HG03108 (cell line): ENCODE results near the gene ATF6.
A peak's percentile ranks its signal among the peaks of the same experiment; 100 is the strongest.

ENCODE experiments used
- ATAC-seq: cut with Tn5 transposase; IDR thresholded peaks from one replicate; pipeline ENCODE4 v1.9.1; 2021; ENCODE audit warnings: moderate library complexity; ENCODE audit not compliant: unreplicated experiment

ATF6 gene

DNA sequence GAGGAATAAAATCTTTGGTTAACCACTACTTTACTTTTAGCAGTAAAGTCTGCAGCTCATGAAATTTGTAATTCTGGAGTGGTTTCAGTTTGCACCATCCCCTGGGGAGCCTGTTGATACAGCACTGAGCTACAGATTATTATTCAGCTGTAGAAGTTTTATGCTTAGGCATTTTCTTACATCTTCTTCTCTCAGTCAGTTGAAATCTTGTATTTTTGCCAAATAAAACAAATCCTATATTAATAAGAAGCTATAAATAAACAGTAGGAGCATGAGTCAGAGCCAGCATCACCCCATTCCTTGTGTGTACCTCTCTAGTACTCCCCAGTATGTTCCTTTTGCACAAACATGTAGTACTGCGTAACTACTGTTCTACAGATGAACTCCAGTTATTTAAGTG lies 118.9 kb downstream of the ATF6 start:
- ATAC-seq, result no peak

DNA sequence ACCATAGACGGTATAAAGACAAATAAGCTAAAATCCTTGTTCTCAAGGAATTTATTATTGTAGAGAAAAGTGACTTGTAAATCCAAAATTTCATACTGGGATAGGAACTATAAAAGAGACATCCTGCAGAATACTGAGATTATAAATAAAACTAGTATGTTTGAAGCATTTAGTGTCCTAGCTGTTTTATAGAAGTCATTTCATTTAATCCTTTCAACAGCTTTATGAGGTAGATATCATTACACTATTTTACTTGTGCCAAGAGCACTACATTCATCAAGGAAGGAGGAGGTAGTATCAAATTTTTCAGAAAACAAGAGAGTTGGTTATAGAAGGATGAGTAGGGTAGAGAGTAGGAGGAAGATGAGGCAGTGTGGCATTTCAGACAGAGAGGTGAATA lies 119.6 kb downstream of the ATF6 start:
- ATAC-seq, result no peak

DNA sequence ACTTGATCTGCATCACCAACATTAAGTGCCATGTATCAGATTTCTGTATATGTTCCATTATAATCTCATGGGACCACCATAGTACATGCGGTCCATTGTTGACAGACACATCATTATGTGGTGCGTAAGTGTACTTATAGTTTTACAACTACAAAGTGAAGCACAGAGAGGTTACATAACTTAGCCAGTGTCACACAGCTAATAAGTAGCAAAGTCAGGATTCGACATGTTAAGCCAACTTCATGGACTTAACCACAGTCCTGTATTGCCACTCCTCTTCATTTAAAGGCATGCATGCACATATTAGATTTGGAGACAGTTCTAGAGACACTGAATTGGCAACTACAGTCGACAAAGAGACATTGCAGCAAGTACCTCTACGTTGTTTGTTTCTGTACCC lies 120.5 kb downstream of the ATF6 start:
- ATAC-seq, result no peak

DNA sequence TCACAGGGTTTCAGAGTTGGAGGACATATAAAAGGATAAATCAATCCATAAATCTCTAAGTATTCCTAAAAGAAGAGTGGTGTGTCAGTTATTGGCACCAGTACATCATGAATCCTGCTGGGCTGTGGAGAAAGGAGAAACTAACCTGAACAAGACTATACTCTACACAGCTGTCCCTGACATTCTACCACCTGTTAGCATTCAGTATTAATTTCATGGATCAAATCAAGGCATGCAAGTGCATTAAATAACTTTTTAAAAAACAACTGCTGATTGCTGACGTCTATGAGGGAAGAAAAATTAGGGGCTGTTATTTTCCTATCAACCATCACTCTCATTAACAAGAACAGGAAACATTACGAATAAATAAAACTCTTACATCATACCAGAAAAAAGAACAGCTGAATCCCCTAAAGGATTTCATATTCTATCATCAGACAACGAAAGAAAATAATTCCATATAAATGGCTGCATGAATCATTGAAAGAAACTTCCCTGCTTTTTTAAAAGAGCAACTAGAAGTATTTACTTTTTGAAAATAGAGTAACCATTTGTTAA lies 121.7 kb downstream of the ATF6 start:
- ATAC-seq, result no peak

DNA sequence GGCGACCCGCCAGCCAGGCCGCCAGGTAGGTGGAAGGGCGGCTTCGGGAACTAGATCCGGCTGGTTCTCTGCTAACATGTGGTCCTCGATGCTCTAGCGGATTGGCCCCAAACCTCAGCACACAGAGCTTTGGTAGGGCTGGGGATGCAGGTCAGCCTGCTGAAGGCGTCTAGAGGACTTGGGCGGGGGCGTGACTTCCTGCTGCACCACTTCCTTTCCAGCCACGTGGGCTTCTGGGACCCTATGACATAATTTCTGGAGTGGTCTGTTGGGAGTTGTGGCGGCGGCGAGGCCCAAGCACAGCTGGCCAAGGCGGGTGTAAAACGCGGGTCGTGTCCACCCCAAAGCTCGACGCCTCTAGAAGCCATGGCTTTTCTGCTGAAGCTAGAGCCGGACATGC lies 124.5 kb downstream of the ATF6 start:
- no peak for ATAC-seq

DNA sequence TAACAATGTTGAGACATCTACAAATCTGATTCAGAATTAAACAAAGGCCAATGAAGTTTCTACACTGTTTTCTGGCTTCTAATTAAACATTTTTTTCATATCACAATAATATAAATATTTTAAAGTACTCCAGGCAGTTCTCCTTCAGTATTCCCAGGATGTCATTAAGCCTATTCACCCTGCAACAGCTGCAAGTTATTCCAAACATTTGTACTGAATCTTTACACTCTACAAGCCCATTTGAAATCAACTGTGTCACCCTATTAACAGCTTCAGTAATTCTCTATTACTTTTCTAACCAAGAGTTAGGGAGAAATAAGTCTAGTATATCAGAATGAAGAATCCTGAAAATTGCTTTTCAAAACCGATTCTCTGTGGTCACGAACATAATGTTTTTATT lies 133.0 kb downstream of the ATF6 start:
- ATAC-seq, result no peak

DNA sequence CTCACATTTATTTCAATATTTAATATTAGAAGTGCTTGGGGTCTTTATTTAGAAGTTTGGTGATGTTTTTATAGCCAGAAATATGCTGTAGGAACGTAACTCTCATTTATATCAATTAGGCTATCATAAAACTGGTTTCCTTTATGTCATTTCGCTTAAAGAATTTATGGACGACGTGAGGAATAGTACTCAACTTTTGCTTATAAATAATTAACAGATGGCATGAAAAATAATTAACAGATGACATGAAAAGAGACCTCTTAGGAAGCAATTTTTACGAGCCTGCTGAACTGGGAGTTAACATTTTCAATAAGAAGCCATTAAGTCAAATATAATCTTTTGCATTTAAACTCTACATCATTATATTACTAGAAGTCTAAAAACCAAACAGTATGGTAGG lies 134.0 kb downstream of the ATF6 start:
- ATAC-seq, result no peak

DNA sequence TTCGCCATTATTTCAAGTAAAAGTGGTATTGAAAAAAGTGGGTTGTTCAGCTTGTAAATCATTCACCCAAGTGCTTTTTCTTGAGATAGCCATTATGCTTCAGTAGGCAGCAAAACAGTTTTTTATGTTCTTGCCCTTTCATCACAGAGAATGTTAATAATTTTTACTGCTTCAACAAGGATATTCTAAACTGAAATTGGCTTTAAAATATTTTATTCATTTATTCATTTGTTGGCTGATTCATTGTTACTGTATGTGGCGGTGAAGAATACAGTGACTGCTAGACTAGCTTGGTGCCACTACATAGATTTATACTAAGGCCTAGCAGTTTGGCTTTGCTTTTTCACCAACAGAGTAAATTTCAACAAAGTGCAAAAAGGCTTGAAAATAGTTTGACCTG lies 136.1 kb downstream of the ATF6 start:
- ATAC-seq, result no peak

DNA sequence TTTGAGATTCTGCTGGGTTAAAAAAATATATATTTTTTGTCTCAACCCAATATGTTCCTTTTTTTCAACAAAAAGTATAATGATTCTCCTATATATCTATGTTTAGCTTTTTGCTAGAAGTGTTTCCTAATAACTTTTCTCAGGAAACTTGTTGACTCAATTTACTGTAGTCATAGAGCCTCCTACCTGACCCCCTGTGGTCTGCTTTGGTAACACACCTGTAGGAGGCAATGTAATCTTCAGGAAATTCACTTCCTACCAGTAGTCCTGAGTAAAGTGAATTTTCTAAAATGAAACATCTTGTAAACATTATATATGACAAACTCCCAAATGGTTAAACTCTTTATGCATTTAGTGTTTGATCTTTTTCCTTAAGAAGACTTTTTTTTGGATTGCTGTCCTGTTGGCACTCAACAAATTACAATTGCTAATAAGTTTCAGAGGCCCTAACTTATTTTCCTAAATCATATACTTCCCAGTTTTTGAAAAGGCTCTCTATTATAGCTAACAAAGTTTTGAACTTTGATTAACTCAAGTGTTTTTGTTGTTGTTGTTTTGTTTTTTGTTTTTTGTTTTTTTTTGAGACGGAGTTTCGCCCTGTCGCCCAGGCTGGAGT lies 139.3 kb downstream of the ATF6 start:
- peak; percentile 58 for ATAC-seq

DNA sequence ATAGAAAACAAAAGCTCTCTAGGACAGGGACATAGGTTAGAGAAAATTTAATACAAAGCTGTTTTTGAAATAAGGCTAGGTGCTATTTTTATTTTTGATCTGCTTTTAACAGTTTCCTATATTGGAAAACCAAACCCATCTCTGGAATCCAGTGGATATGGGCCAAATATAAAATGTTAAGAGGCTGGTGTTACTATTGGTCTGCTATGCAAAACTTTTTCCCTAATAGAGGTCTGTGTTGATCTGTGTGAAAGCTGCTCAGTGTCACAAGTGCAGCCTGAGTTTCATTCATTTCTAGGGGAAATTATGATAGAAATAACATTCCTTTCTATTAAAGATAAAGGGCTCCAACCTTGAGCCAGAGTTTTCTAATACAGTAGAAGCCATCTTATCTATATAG lies 141.1 kb downstream of the ATF6 start:
- ATAC-seq, result no peak

DNA sequence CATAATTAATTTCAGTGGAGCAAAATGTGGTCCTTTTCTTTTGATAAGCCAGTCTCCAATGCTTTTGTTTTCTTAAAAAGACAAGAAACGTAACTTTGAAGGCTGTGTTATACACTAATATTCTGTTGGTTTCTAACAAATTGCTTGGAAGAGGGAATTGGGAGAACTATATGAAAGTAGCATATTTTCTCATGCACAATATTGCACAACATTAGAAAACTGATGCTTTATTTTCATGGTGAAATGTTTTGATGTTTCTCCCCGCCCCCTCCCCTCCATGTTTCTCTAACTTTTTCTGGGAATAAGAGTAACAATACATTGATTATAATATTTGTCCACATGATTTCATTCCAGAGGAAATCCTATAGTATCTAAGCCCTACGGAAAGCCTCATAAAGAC lies 142.1 kb downstream of the ATF6 start:
- ATAC-seq, result no peak

DNA sequence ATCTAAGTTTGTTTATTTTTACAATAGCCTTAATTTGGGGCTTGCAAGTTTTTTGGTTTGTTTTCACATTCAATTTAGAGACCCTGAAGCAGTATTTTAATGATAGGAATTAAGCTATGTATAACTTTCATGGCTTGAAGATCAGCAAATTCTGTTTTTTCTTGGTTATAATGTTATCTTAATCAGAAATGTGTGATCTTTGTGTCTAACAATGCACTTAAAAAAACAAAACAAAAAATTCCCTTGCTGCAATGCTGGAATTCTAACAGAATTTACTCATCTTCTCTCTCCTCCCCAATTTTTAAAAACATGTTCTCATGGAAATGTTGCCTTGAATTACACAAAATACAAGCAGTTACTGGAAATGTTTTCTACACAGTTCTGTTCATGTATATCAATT lies 144.5 kb downstream of the ATF6 start:
- ATAC-seq, result no peak

DNA sequence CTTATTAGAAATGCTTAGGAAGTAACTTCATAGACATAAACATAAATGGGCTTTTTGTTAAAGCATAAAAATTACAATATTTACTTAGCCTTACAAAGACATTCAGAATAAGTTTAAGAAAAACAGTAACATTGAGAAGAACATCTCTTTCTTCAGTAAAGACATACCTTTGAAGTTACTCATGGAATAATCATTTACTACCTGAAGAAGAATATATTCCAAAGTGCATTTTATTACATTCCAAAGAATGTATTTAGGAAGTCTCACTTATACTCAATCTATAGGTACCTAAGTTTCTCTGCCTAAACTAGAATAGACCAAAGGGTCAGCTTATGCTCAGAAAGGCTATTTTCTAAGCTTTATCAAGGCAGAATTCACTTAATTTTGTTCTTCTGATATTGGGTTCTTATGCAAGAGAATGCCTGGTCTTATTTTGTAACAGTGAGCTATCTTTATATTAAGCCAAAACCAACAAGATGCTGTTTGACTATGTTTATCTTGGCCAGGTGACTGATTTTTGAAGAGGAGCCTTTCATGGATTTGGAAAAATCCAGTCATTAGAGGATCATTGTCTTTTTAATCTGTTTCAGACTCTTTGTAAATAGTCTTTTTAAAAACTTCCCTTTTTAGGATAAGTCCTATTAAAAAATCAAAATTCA lies 147.5 kb downstream of the ATF6 start:
- no peak for ATAC-seq

DNA sequence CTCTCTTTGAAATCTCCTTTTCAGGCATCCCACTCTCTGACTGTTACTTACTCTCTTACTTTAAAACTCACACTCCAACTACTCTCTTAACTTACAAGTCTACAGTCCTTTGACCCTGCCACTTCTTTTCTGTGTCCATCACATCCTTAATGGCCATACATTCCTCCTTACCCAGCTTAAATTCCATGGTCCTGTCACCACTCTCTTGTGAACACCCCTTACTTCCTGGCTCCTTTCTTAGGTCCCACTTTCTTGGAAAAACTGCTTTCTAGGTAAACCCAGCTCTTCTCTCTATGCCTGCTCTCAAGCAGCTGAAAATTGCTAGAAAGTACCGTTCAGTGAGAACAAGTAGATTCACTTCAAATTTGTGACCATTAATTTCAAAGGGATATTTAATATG lies 148.5 kb downstream of the ATF6 start:
- no peak for ATAC-seq

DNA sequence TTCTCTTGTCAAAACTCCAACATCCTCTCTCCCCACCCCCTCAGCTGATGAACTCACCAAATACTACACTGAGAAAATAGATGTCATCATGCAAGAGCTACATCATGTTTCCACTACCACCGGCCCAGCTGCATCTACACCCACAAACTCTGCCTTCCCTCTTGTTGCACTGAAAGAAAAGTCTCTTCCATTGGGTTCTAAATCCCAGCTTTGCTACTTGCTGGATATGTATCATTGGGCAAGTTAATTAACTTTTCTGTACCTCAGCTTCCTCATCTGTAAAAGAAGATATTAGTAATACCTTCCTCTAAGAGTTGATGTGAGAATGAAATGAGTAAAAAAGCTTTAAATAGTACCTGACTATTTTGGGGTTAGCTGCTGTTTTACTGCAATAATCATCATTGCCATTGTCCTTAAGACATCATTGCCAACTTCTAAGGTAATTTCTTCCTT lies 149.0 kb downstream of the ATF6 start:
- no peak for ATAC-seq

DNA sequence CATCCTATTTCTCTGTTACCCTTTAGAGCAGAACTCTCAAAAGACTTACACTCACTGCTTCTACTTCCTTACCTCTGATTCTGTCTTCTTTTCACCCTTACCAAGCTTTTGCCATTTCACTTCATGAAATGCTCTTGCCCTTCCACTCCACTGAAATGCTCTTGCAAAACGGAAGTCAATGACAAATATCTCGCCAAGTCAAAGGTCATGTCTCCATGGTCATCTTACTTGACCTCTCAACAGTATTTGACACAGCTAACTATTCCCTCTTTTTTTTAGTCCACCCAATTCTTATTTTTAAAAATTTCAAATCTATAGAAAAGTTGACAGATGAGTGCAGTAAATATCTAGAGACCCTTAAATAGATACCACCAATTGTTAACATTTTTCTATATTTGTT lies 149.9 kb downstream of the ATF6 start:
- no peak for ATAC-seq

DNA sequence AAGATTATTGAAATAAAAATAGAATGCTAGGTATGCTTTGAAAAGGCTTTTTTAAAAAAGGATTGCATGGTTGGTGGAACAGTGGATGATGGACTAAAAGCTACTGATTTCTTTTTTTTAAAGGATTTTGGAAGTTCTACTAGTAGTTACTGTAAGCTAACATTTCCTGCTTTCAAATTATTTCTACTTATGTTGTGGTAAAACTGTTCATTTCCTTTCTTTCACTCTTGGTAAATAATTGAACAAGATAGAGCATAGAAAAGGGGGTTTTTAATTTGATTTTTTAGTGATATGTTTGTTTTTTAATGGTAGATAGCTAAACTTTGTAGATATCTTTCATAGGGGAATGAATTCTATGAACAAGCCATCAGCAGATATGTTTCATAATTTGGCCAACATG lies 153.1 kb downstream of the ATF6 start:
- ATAC-seq, result no peak

DNA sequence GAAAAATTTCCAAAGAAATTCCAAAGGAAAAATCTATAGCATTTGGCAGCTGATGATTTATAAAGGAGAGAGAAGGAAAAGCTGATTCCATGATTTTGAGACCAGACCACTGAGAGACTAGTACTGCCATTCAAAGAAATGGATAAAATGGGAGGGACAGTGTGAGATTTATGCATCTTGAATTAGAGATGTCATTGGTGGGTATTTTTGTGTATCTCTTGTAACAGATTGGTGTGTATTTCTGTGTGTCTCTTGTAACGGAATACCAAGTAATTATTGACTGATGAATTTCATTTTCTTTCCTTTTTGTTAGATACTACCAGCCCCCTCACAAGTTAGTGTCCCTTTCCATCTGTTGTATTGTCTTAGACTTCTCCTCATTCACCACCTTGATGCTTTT lies 155.4 kb downstream of the ATF6 start:
- ATAC-seq, result no peak

DNA sequence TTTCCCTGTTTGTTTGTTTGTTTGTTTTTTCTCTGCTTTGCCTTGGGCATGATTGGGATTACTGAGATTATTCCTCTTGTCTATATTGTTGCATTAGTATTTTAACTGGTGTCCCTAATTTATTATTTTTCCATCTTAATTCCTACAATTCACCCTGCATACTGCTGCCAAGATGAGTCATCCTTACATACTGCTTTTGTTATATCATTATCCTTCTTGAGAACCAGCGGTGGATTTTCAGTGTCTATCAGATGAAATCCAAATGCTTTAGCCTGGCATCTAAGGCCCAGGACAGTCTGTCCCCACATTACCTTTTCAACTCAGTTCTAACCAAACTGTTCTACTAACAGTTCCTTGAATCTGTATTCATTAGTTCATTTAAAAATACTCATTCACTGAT lies 155.9 kb downstream of the ATF6 start:
- ATAC-seq, result no peak

DNA sequence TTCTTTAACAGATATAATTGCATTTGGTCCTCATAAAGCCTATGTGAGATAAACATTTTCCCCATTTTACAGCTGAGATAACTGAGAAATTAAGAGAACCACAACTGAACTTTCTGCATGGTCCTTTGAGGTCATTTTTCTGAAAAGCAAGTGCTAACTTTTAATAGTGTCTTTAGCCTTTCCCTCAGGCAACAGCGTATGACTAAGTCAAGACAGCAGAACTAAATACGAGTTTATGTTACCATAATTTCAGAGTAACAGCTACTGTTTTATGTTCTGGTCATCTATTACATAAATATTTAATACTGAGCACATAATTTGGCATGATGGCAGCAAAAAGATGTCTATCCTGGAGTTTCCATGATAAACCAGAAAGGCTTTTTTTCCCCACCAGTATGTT lies 161.9 kb downstream of the ATF6 start:
- no peak for ATAC-seq

DNA sequence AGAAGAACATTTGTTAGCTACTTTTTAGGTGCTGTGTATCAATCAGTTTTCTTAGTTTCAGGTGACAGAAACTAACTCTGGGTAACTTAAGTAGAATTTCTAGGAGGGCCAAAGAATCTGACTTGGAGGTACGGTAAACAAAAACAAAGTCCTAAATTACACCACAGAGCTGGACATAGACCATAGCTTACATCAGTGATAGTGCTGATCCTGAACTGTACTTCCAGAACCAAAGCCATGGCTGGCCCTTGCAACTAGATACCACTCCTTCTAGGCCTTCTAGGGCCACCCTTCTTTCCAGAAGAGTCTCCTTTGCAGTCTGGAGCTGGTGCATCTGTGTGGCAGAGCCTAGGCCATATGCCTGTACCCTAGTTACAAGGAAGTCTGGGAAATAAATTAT lies 163.0 kb downstream of the ATF6 start:
- ATAC-seq, result no peak

DNA sequence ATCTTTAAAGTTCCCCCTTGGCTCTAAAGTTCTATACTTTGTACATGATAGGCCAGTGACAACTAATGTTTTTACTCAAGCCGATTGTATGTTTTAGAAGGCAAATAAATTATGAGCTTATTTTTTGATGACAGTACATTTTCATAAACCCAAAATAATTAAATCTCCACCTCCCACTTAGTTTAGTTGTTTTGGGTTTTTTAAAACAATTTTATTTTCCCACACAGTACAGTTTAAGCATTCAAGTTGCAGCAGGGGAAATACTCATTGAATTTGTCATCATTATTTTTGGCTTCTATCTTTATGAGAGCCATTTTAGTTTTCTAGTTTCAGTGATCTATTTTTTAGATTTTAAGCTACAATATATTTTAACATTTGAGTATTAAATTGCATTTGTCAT lies 163.9 kb downstream of the ATF6 start:
- ATAC-seq, result no peak

DNA sequence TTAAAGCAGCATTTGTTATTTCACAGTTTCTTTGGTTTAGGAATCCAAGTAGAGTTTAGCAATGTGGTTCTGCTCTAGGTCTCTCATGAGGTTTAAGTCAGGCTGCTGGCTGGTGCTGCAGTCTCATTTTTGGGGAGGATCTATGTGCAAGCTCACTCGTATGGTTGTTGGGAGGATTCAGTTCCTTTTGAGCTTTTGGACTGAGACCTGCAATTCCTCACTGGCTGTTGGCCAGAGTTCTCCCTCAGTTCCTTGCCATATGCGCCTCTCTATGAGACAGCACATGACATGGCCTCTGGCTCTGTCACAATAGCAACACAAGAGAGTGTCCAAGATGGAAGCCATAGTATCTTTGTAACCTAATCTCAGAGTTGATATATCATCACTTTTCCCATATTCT lies 166.5 kb downstream of the ATF6 start:
- ATAC-seq, result no peak
